Measurements from ENCODE around the gene BNIP2. TPM values are rescaled to one million over a fixed set of nuclear protein-coding genes. Genes with fewer than 3 reads are reported as not detected.

The BNIP2 gene
- total RNA-seq, 1 experiment from 2014 or later: 66.2 TPM

GRCh38 chr15:59691194-59691805 is 2.2 kb upstream of the BNIP2 start:
- in situ Hi-C loops (cut with HindIII; ENCODE audit: low sequenced_read_pairs): no loop called here

GRCh38 chr15:59689626-59690236 is 611 bp upstream of the BNIP2 start:
- DNase-seq (ENCODE audit: low spot score): peak; percentile 69
- in situ Hi-C loops (cut with HindIII; ENCODE audit: low sequenced_read_pairs): no loop called here

More at GRCh38 chr15:59691194-59691805, 2.2 kb upstream of the BNIP2 start:
- DNase-seq (ENCODE audit: low spot score): peak; percentile 43

- in situ Hi-C loops (cut with HindIII; ENCODE audit: low sequenced_read_pairs): no loop called here
- DNase-seq (ENCODE audit: low spot score): no peak
Observed at GRCh38 chr15:59688423-59688781, 718 bp downstream of the BNIP2 start.

- in situ Hi-C loops (cut with HindIII; ENCODE audit: low sequenced_read_pairs): no loop called here
- no peak for DNase-seq (ENCODE audit: low spot score)
Observed at GRCh38 chr15:59687836-59688235, 1.3 kb downstream of the BNIP2 start.

- in situ Hi-C loops (cut with HindIII; ENCODE audit: low sequenced_read_pairs): no loop called here
- no peak for DNase-seq (ENCODE audit: low spot score)
Observed at GRCh38 chr15:59686389-59686788, 2.7 kb downstream of the BNIP2 start.

DNA sequence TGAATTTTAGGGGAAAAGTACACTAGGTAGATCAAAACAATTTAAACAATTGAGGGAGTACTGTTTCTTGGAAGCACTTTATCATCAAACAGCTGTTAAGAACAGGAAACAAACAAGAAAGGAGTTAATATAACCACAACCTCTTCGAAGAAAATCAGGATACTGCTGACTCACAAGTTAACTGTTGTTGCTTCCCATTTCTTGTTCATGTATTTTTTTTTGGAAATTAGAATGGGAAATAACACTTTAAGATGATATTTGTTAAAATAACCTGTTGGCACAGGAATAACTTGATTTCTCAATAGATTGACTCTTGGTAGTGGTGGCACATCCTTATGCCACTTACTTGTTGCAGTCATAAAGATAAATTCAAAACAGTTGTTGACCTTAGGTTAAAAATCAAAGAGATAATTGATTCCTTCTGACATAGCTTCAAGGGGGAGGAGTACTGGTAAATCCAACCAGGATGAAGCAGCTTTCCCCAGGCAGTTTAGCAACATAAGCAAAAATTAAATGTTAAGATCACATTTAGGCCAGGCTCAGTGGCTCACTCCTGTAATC is 3.3 kb downstream of the BNIP2 start:
- in situ Hi-C loops (cut with HindIII; ENCODE audit: low sequenced_read_pairs): no loop called here
- no peak for DNase-seq (ENCODE audit: low spot score)

DNA sequence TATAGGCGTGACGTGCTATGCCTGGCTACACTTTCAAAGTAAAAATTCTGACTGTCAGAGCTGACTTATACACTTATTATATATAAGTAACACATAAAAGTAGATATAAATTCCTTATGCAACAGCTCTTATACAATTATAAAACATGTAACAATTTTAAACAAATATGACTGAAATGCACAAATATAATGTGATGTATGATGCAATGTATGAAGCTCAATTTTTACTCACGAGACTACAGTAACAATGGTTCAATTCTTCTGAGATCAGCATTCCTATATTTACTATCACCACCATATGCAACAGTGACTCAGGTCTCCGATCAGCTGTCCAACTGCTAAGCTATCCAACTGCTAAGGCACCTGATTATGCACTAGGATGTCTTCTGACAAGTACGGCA is 8.2 kb downstream of the BNIP2 start:
- no peak for DNase-seq (ENCODE audit: low spot score)
- in situ Hi-C loops (cut with HindIII; ENCODE audit: low sequenced_read_pairs): no loop called here

- DNase-seq (ENCODE audit: low spot score): no peak
- in situ Hi-C loops (cut with HindIII; ENCODE audit: low sequenced_read_pairs): no loop called here
Observed at GRCh38 chr15:59680346-59680745, 8.8 kb downstream of the BNIP2 start.

GRCh38 chr15:59678620-59679019 is 10.5 kb downstream of the BNIP2 start:
- no peak for DNase-seq (ENCODE audit: low spot score)
- in situ Hi-C loops (cut with HindIII; ENCODE audit: low sequenced_read_pairs): no loop called here

DNA sequence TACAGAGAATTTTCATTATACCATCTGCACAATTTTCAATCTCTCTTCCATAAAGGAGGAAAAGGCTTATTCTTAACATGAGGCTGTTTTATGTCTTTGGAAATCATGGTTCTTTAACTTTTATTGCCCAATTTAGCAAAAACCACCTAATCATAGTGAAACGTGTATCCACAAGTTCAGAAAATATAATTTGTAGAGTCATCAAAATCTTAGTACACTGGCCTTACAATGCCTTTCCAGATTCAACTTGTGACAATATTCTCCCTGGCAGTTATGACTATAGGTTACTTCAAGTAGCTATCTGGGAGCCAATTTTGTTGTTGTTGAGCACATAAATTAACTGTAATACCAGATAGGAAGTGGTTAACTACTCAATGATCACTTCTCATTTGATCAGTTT is 10.9 kb downstream of the BNIP2 start:
- DNase-seq (ENCODE audit: low spot score): no peak
- in situ Hi-C loops (cut with HindIII; ENCODE audit: low sequenced_read_pairs): no loop called here

DNA sequence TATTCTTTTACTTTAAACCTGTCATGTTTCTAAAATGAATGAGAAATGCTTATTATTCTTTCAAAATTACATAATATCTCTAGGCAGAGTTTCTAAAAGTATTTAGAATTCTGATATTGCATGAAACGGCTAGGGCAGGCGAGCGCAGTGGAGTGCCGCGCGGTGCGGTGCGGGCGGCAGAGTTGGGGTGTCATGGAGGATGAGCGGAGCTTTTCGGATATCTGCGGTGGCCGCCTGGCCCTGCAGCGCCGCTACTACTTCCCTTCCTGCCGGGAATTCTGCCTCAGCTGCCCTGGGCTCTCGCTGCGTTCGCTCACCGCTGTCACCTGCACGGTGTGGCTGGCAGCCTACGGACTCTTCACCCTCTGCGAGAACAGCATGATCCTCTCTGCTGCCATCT is 12.6 kb downstream of the BNIP2 start:
- no peak for DNase-seq (ENCODE audit: low spot score)
- in situ Hi-C loops (cut with HindIII; ENCODE audit: low sequenced_read_pairs): no loop called here

DNA sequence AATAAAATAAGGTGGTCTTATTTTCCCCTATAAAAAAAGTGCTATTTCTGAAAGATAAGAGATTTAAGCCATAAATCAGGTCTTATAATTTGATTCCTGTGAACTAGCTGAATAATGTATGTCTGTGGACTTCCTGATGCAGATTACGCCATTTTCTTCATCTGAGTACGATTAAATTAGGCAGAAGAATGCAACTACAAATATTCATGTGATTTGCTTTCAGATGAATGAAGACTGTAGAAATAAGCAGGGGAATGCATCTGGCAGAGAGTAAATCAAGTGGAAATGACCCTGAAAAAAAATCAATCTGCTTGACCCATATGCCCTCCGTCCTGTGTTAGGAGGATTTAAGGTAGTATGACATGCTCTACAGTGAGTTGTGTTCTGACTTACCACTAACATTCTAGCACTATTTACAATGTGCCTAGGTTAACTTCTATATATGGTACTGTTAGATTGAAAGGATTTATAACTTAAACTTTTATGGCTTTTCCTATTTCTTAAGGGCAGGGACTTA is 14.7 kb downstream of the BNIP2 start:
- DNase-seq (ENCODE audit: low spot score): no peak
- in situ Hi-C loops (cut with HindIII; ENCODE audit: low sequenced_read_pairs): no loop called here

DNA sequence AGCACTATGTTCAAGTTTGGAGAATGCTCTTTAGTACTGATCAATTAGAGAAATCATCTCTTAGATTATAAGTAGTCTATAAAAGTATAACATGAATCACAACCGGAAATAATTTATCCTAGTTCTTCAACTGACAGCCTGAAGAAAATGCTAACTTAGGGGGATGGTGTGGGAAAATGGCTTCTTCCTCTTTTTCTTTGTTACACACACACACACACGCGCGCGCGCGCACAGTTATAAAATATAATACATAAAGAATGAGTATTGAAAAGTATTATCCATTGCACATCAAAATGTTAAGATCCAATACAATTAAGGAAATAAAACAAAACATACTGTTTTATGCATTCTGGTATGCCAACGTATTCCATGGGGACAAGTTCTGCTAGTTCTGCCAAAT is 20.6 kb downstream of the BNIP2 start:
- no peak for DNase-seq (ENCODE audit: low spot score)
- in situ Hi-C loops (cut with HindIII; ENCODE audit: low sequenced_read_pairs): no loop called here

DNA sequence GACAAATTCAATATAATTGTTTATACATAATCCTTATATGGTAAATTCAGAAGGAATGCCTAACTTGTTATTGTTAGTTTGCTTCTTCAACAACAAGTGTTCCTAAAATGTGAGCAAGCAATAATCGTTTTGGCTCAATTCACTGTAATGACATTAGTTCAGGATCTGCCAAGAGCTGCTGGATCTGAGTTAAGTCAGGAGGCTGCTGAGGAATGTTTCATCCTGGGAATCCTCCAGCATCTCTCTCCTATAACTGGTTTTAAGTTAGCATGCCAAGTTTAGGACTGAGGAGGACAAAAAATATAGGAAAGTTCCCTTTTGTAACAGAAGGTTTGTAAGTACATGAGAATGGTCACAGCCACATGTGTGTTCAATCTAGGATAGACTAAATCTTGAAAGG is 26.9 kb downstream of the BNIP2 start:
- in situ Hi-C loops (cut with HindIII; ENCODE audit: low sequenced_read_pairs): no loop called here
- DNase-seq (ENCODE audit: low spot score): no peak

DNA sequence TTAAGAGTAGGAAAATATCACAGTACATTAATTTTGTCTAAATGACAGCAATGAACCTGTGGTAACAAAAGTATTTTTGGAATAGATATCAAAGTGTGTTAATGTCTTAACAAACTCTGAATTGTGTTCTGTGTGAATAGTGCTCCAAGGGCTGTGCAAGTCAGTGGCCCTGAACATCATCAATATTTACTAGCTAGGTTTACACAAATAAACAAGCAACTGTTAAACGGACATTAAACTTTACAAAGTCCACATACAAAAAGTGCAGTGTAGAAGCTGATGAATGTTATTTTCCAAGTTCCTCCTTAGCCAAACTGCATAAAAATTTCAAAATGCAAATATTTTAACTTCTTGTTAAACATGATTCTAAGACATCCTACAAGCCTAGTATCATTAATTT is 29.8 kb downstream of the BNIP2 start:
- in situ Hi-C loops (cut with HindIII; ENCODE audit: low sequenced_read_pairs): no loop called here
- DNase-seq (ENCODE audit: low spot score): no peak

DNA sequence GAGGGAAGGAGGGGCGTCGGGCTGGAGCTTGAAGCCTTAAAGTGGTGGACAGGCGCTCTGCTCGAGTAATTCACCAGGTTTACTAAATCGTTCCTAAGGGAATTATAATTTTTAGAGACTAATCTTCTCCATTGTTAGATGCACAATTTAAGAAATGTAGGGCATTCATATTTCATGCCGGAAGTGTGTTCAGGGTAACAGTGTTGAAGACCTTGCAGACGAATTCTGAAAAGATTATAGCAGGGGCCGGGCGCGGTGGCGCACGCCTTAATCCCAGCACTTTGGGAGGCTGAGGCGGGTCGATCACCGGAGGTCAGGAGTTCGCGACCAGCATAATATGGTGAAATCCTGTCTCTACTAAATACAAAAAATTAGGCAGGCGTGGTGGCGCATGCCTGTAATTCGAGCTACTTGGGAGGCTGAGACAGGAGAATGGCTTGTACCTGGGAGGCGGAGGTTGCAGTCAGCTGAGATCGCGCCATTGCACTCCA is 31.4 kb downstream of the BNIP2 start:
- in situ Hi-C loops (cut with HindIII; ENCODE audit: low sequenced_read_pairs): no loop called here
- no peak for DNase-seq (ENCODE audit: low spot score)

GRCh38 chr15:59656897-59657634 is 32.1 kb downstream of the BNIP2 start, which contains the start of gene GTF2A2:
TSS of gene GTF2A2 (minus strand) at chr15:59657515. CDS start at chr15:59652277, 5,238 bp downstream.
- in situ Hi-C loops (cut with HindIII; ENCODE audit: low sequenced_read_pairs): no loop called here
- DNase-seq (ENCODE audit: low spot score): peak; percentile 97

DNA sequence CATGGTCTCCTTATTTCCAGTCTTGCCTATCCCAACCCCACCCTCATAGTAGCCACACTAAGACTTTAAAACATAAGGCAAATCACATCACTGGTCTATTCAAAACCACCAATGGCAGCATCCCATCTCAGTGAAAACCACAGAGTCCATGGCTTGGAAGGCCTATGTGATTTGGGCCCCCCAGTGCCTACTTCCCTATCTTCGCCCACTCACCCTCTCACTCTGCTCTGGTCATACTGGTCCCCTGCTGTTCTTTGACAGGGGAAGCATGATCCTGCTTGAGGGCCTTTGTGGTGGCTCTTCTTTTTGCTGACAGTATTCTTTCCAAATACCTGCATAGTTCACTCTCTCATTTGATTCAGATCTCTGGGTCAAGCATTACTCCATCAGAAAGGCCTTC is 35.1 kb downstream of the BNIP2 start:
- DNase-seq (ENCODE audit: low spot score): no peak

GRCh38 chr15:59649603-59650002 is 39.5 kb downstream of the BNIP2 start:
- in situ Hi-C loops (cut with HindIII; ENCODE audit: low sequenced_read_pairs): no loop called here

More for the DNA sequence above, 35.1 kb downstream of the BNIP2 start:
- in situ Hi-C loops (cut with HindIII; ENCODE audit: low sequenced_read_pairs): no loop called here

DNA sequence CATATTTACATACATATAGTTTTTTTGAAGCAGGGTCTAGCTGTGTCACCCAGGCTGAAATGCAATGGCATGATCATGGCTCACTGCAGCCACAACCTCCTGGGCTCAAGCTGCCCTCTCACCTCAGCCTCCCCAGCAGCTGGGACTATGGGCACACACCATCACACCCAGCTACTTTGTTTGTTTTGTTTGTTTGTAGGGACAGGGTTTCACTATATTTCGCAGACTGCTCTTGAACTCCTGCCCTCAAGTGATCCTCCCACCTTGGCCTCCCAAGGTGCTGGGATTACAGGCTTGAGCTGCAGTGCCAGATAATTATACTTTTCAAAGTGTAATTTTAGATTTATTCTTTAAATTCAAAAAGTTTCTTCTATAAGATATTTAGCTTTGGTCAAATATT is 42.0 kb downstream of the BNIP2 start:
- in situ Hi-C loops (cut with HindIII; ENCODE audit: low sequenced_read_pairs): no loop called here
- no peak for DNase-seq (ENCODE audit: low spot score)

More at GRCh38 chr15:59649603-59650002, 39.5 kb downstream of the BNIP2 start:
- DNase-seq (ENCODE audit: low spot score): no peak
